WTC11 (cell line): ENCODE data around the gene TH.

Experiments
- CTCF ChIP-seq: fragments of 200-600 bp; IDR thresholded peaks from 2 replicates; pipeline ENCODE4 v1.8.0; 2022; ENCODE audit warnings: antibody characterized with exemption
- PREB ChIP-seq: sonication (generic); formaldehyde crosslinking; IDR thresholded peaks from 2 replicates; pipeline ENCODE4 v1.8.1; 2022; ENCODE audit warnings: mild to moderate bottlenecking, missing genetic modification reagents, moderate library complexity, borderline replicate concordance
- USF2 ChIP-seq: sonication (generic); formaldehyde crosslinking; IDR thresholded peaks from 2 replicates; pipeline ENCODE4 v1.8.1; 2023; ENCODE audit warnings: mild to moderate bottlenecking, missing genetic modification reagents, moderate library complexity
- ZNF232 ChIP-seq: sonication (generic); formaldehyde crosslinking; IDR thresholded peaks from 2 replicates; pipeline ENCODE4 v1.8.0; 2022; ENCODE audit warnings: mild to moderate bottlenecking, missing genetic modification reagents

GRCh38 chr11:2115308-2115707 is 56.3 kb downstream of the TH start:
- no peak for TF ChIP-seq USF2
- no peak for TF ChIP-seq PREB (CRISPR knock-in tag)
- TF ChIP-seq CTCF, result no peak
- TF ChIP-seq ZNF232 (CRISPR knock-in tag), result no peak
